HEK293 (cell line): ENCODE results near the gene TSPOAP1.

Experiments used
- CTCF ChIA-PET: fragments of 350-600 bp; formaldehyde crosslinking; extraction: SDS; loops from one replicate; lab custom pipeline; 2021; ENCODE audit warnings: antibody characterized with exemption; lab: Yijun Ruan, JAX
- POLR2A ChIA-PET: fragments of 300-600 bp; formaldehyde crosslinking; extraction: SDS; loops from one replicate; lab custom pipeline; 2020; ENCODE audit warnings: antibody characterized with exemption, inconsistent platforms; lab: Yijun Ruan, JAX
- H3K27ac ChIP-seq: fragments of 200-500 bp; sonication (Bioruptor generic); 2 replicates; pipeline ENCODE4 v1.5.1; 2014; ENCODE audit warnings: low read depth, low read length, control low read depth, inconsistent platforms; ENCODE audit errors: extremely low read depth
- H3K36me3 ChIP-seq, 2 experiments: fragments of 200-500 bp in 1 of 2; sonication (Bioruptor generic) in 1 of 2; 1 replicate in 1 of 2; 2 replicates in 1 of 2; pipeline ENCODE4 v1.5.1; 2014 to 2017; ENCODE audit warnings: inconsistent platforms in 2 of 2, low read length in 2 of 2; ENCODE audit not compliant: control insufficient read depth in 2 of 2, insufficient read depth in 1 of 2
- H3K4me1 ChIP-seq: fragments of 200-500 bp; sonication (Bioruptor generic); 2 replicates; pipeline ENCODE4 v1.5.1; 2014; ENCODE audit warnings: mild to moderate bottlenecking, low read length, inconsistent platforms; ENCODE audit not compliant: control insufficient read depth, insufficient read depth
- H3K4me3 ChIP-seq: 2 replicates; pipeline ENCODE4 v1.5.1; 2011; ENCODE audit warnings: low read depth, mild to moderate bottlenecking, control low read depth, low read length, moderate library complexity
- H3K9me3 ChIP-seq: fragments of 200-500 bp; sonication (Bioruptor generic); 2 replicates; pipeline ENCODE4 v1.5.1; 2014; ENCODE audit warnings: low read depth, low read length, inconsistent platforms; ENCODE audit not compliant: control insufficient read depth, insufficient read depth
- BCL11A ChIP-seq: fragments of 450-650 bp; formaldehyde crosslinking; IDR thresholded peaks from 2 replicates; pipeline ENCODE4 v1.5.1; 2016; ENCODE audit warnings: low read depth, missing biosample characterization, missing genetic modification characterization
- BCL6B ChIP-seq: fragments of 450-650 bp; formaldehyde crosslinking; IDR thresholded peaks from 2 replicates; pipeline ENCODE4 v1.5.1; 2017; ENCODE audit warnings: missing biosample characterization, missing genetic modification characterization
- FEZF1 ChIP-seq: fragments of 450-650 bp; formaldehyde crosslinking; IDR thresholded peaks from 2 replicates; pipeline ENCODE4 v1.5.1; 2016; ENCODE audit warnings: missing biosample characterization, missing genetic modification characterization
- GLI4 ChIP-seq: fragments of 450-650 bp; formaldehyde crosslinking; IDR thresholded peaks from 2 replicates; pipeline ENCODE4 v1.5.1; 2016; ENCODE audit warnings: missing biosample characterization, missing genetic modification characterization
- GLIS1 ChIP-seq: fragments of 450-650 bp; formaldehyde crosslinking; IDR thresholded peaks from 2 replicates; pipeline ENCODE4 v1.5.1; 2016; ENCODE audit warnings: missing biosample characterization, missing genetic modification characterization
- IKZF3 ChIP-seq: fragments of 450-650 bp; IDR thresholded peaks from 2 replicates; pipeline ENCODE4 v1.5.0; 2018; ENCODE audit warnings: missing biosample characterization, mild to moderate bottlenecking, missing genetic modification characterization, moderate library complexity
- INSM2 ChIP-seq: fragments of 450-650 bp; formaldehyde crosslinking; IDR thresholded peaks from 2 replicates; pipeline ENCODE4 v1.5.1; 2016; ENCODE audit warnings: missing biosample characterization, missing genetic modification characterization
- REST ChIP-seq: fragments of 450-650 bp; formaldehyde crosslinking; IDR thresholded peaks from 2 replicates; pipeline ENCODE4 v1.5.1; 2016; ENCODE audit warnings: missing biosample characterization, missing genetic modification characterization
- ZBTB21 ChIP-seq: fragments of 450-650 bp; formaldehyde crosslinking; IDR thresholded peaks from 2 replicates; pipeline ENCODE4 v1.5.1; 2017; ENCODE audit warnings: missing biosample characterization, missing genetic modification characterization
- ZFHX2 ChIP-seq: fragments of 450-650 bp; formaldehyde crosslinking; conservative IDR thresholded peaks from 2 replicates; pipeline ENCODE4 v1.5.1; 2016; ENCODE audit warnings: missing biosample characterization, missing genetic modification characterization
- ZNF146 ChIP-seq: fragments of 450-650 bp; formaldehyde crosslinking; IDR thresholded peaks from 2 replicates; pipeline ENCODE4 v1.5.1; 2016; ENCODE audit warnings: missing biosample characterization, missing genetic modification characterization
- ZNF19 ChIP-seq: fragments of 450-650 bp; formaldehyde crosslinking; IDR thresholded peaks from 2 replicates; pipeline ENCODE4; 2016; ENCODE audit warnings: missing biosample characterization, missing genetic modification characterization, low read depth
- ZNF202 ChIP-seq: fragments of 450-650 bp; formaldehyde crosslinking; IDR thresholded peaks from 2 replicates; pipeline ENCODE4 v1.5.1; 2016; ENCODE audit warnings: missing biosample characterization, missing genetic modification characterization, borderline replicate concordance
- ZNF221 ChIP-seq: fragments of 450-650 bp; formaldehyde crosslinking; IDR thresholded peaks from 2 replicates; pipeline ENCODE4 v1.5.1; 2017; ENCODE audit warnings: missing biosample characterization, missing genetic modification characterization, borderline replicate concordance
- ZNF23 ChIP-seq: fragments of 450-650 bp; formaldehyde crosslinking; IDR thresholded peaks from 2 replicates; pipeline ENCODE4 v1.5.1; 2016; ENCODE audit warnings: missing biosample characterization, missing genetic modification characterization, borderline replicate concordance
- ZNF280C ChIP-seq: fragments of 450-650 bp; formaldehyde crosslinking; IDR thresholded peaks from 2 replicates; pipeline ENCODE4 v1.5.1; 2016; ENCODE audit warnings: missing biosample characterization, missing genetic modification characterization
- ZNF341 ChIP-seq: fragments of 450-650 bp; formaldehyde crosslinking; IDR thresholded peaks from 2 replicates; pipeline ENCODE4; 2016; ENCODE audit warnings: low read depth, missing biosample characterization, missing genetic modification characterization
- ZNF488 ChIP-seq: fragments of 450-650 bp; formaldehyde crosslinking; IDR thresholded peaks from 2 replicates; pipeline ENCODE4 v1.5.1; 2016; ENCODE audit warnings: missing biosample characterization, missing genetic modification characterization
- ZNF518A ChIP-seq: fragments of 450-650 bp; formaldehyde crosslinking; conservative IDR thresholded peaks from 2 replicates; pipeline ENCODE4 v1.5.1; 2016; ENCODE audit warnings: low read depth, missing biosample characterization, missing genetic modification characterization
- ZNF580 ChIP-seq: fragments of 450-650 bp; formaldehyde crosslinking; IDR thresholded peaks from 2 replicates; pipeline ENCODE4 v1.5.1; 2016; ENCODE audit warnings: missing biosample characterization, missing genetic modification characterization
- ZNF600 ChIP-seq: fragments of 450-650 bp; formaldehyde crosslinking; IDR thresholded peaks from 2 replicates; pipeline ENCODE4 v1.5.1; 2016; ENCODE audit warnings: missing biosample characterization, missing genetic modification characterization

The TSPOAP1 gene

GRCh38 chr17:58325976-58326468 lies 2.6 kb downstream of the TSPOAP1 start:
- Histone ChIP-seq H3K27ac (no peak overlapping the region), H3K4me3 (no peak overlapping the region), H3K4me1 (no peaks in the 10 kb centered on the region), H3K9me3 (no peaks in the 10 kb centered on the region), H3K36me3 (no peaks in the 10 kb centered on the region)
- POLR2A ChIA-PET, result interaction anchor here (1.1 to 5.2 kb wide), 2 partner anchors 26 to 91 kb away, joined by 3 to 30 read pairs; partner anchors contain the start of genes RNF43 and SUPT4H1
- CTCF ChIA-PET, result interaction anchor here (0.7 to 2.4 kb wide), 2 partner anchors 9 to 10 kb away, joined by 3 to 15 read pairs; no protein-coding TSS in a partner anchor
- TF ChIP-seq ZNF23 (tag by site-specific recombination), result no peak
- no peak for TF ChIP-seq IKZF3 (tag by site-specific recombination)
- no peak for TF ChIP-seq ZNF580
- TF ChIP-seq ZNF280C, result no peak
- no peak for TF ChIP-seq ZNF341 (tag by site-specific recombination)
- no peak for TF ChIP-seq INSM2 (tag by site-specific recombination)
- no peak for TF ChIP-seq ZBTB21 (tag by site-specific recombination)
- TF ChIP-seq ZNF202, result no peak
- peak; percentile 57 for TF ChIP-seq REST (tag by site-specific recombination)
- TF ChIP-seq ZFHX2 (tag by site-specific recombination), result no peak
- no peak for TF ChIP-seq ZNF488 (tag by site-specific recombination)
- TF ChIP-seq GLIS1, result peak; percentile 75
- TF ChIP-seq ZNF146, result no peak
- TF ChIP-seq BCL6B, result no peak
- TF ChIP-seq FEZF1 (tag by site-specific recombination), result no peak
- TF ChIP-seq ZNF518A (tag by site-specific recombination), result no peak
- no peak for TF ChIP-seq ZNF221
- TF ChIP-seq ZNF19 (tag by site-specific recombination), result no peak
- TF ChIP-seq BCL11A (tag by site-specific recombination), result no peak
- peak; percentile 79 for TF ChIP-seq ZNF600 (tag by site-specific recombination)
- no peak for TF ChIP-seq GLI4 (tag by site-specific recombination)
